IMR-90 (cell line): ENCODE measurements around the gene UBE2G1. TPM values are rescaled to one million over a fixed set of nuclear protein-coding genes. Genes with fewer than 3 reads are reported as not detected.

Experiments used
- ATAC-seq: fragments of 200-7000 bp; cut with Tn5 transposase; 2 replicates; pipeline ENCODE4 v1.9.1; 2020; ENCODE audit warnings: low read depth, mild to moderate bottlenecking, moderate library complexity
- BruUV-seq: library from RNA; stranded (reverse); fragments of 400-500 nt; replicated peaks from 2 replicates; lab custom pipeline; 2021; lab: Mats Ljungman, UMichigan
- CTCF ChIA-PET: fragments of 300-600 bp; formaldehyde crosslinking; extraction: SDS; loops from one replicate; lab custom pipeline; 2021; ENCODE audit warnings: antibody characterized with exemption; lab: Yijun Ruan, JAX
- POLR2A ChIA-PET: fragments of 300-600 bp; sonication (Branson Sonifier 250); formaldehyde crosslinking; loops from one replicate; lab custom pipeline; 2022; ENCODE audit warnings: antibody characterized with exemption; ENCODE audit not compliant: unreplicated experiment; lab: Charles Lee
- DNase-seq: peaks from one replicate; pipeline ENCODE4 v3.0.0; 2013
- H2AFZ ChIP-seq: replicated peaks from 2 replicates; pipeline ENCODE3; 2013; ENCODE audit warnings: low read length, mild to moderate bottlenecking; ENCODE audit not compliant: poor library complexity
- H2AK5ac ChIP-seq: 2 replicates; pipeline ENCODE4 v1.6.1; 2013; ENCODE audit warnings: low read depth, low read length, inconsistent platforms
- H2AK9ac ChIP-seq: replicated peaks from 2 replicates; pipeline ENCODE3; 2013; ENCODE audit warnings: mild to moderate bottlenecking, low read depth, low read length, moderate library complexity; ENCODE audit not compliant: poor library complexity
- H2BK120ac ChIP-seq: 2 replicates; pipeline ENCODE4 v1.6.1; 2013; ENCODE audit warnings: low read depth, low read length, inconsistent platforms
- H2BK15ac ChIP-seq: 3 replicates; pipeline ENCODE4 v1.6.1; 2013; ENCODE audit warnings: low read depth, low read length, inconsistent platforms
- H2BK20ac ChIP-seq: 2 replicates; pipeline ENCODE4 v1.6.1; 2013; ENCODE audit warnings: low read depth, mild to moderate bottlenecking, inconsistent platforms, low read length, moderate library complexity
- H2BK5ac ChIP-seq: 2 replicates; pipeline ENCODE4 v1.6.1; 2013; ENCODE audit warnings: mild to moderate bottlenecking, low read depth, low read length, inconsistent platforms; ENCODE audit not compliant: poor library complexity, severe bottlenecking
- H3K14ac ChIP-seq: replicated peaks from 2 replicates; pipeline ENCODE4 v1.6.1; 2013; ENCODE audit warnings: low read depth, low read length, inconsistent platforms
- H3K18ac ChIP-seq: 2 replicates; pipeline ENCODE4 v1.6.1; 2013; ENCODE audit warnings: low read depth, low read length, control low read depth
- H3K23ac ChIP-seq: 2 replicates; pipeline ENCODE4 v1.6.1; 2013; ENCODE audit warnings: low read depth, low read length, inconsistent platforms
- H3K27ac ChIP-seq: 2 replicates; pipeline ENCODE4 v1.5.1; 2013; ENCODE audit warnings: mild to moderate bottlenecking, control low read depth, low read length; ENCODE audit not compliant: insufficient read depth
- H3K27me3 ChIP-seq: 2 replicates; pipeline ENCODE4 v1.6.1; 2013; ENCODE audit warnings: low read length; ENCODE audit not compliant: control insufficient read depth, insufficient read depth
- H3K36me3 ChIP-seq: 2 replicates; pipeline ENCODE4 v1.6.1; 2013; ENCODE audit warnings: low read length, mixed read lengths; ENCODE audit not compliant: control insufficient read depth, insufficient read depth
- H3K4ac ChIP-seq: 2 replicates; pipeline ENCODE4 v1.6.1; 2013; ENCODE audit warnings: low read depth, low read length, inconsistent platforms
- H3K4me1 ChIP-seq: 2 replicates; pipeline ENCODE4 v1.6.1; 2013; ENCODE audit warnings: low read length, mixed read lengths; ENCODE audit not compliant: control insufficient read depth, insufficient read depth
- H3K4me2 ChIP-seq: 2 replicates; pipeline ENCODE4 v1.6.1; 2013; ENCODE audit warnings: low read depth, mild to moderate bottlenecking, control low read depth, low read length, moderate library complexity
- H3K4me3 ChIP-seq: 2 replicates; pipeline ENCODE4 v1.5.1; 2013; ENCODE audit warnings: low read depth, mild to moderate bottlenecking, control low read depth, low read length, moderate library complexity; ENCODE audit not compliant: insufficient read depth
- H3K56ac ChIP-seq: 2 replicates; pipeline ENCODE4 v1.6.1; 2013; ENCODE audit warnings: low read length, inconsistent platforms; ENCODE audit not compliant: insufficient read depth; ENCODE audit errors: extremely low read depth
- H3K79me1 ChIP-seq, 2 experiments: 2 replicates each; pipeline ENCODE4 v1.6.1; 2013; ENCODE audit warnings: low read length in 2 of 2, inconsistent platforms in 1 of 2, low read depth in 1 of 2
- H3K9ac ChIP-seq: 2 replicates; pipeline ENCODE4 v1.6.1; 2013; ENCODE audit warnings: low read depth, low read length, control low read depth
- H3K9me1 ChIP-seq: 2 replicates; pipeline ENCODE4 v1.6.1; 2013; ENCODE audit warnings: low read length, inconsistent platforms; ENCODE audit not compliant: insufficient read depth
- H3K9me3 ChIP-seq: 2 replicates; pipeline ENCODE4 v1.6.1; 2013; ENCODE audit warnings: low read length; ENCODE audit not compliant: control insufficient read depth, insufficient read depth
- H4K20me1 ChIP-seq: 2 replicates; pipeline ENCODE4 v1.6.1; 2013; ENCODE audit warnings: low read length, inconsistent platforms; ENCODE audit not compliant: insufficient read depth
- H4K5ac ChIP-seq: 2 replicates; pipeline ENCODE4 v1.6.1; 2013; ENCODE audit warnings: mild to moderate bottlenecking, low read depth, low read length, control low read depth
- H4K8ac ChIP-seq, 2 experiments: 2 replicates each; pipeline ENCODE4 v1.6.1; 2013; ENCODE audit warnings: low read depth in 2 of 2, low read length in 2 of 2, control low read depth in 1 of 2, inconsistent platforms in 1 of 2
- H4K91ac ChIP-seq: 2 replicates; pipeline ENCODE4 v1.6.1; 2013; ENCODE audit warnings: low read depth, low read length, inconsistent platforms; ENCODE audit not compliant: insufficient read depth
- MAFK ChIP-seq: IDR thresholded peaks from 2 replicates; pipeline ENCODE4 v1.6.1; 2012; ENCODE audit warnings: low read depth, low read length, improper control_type of control experiment
- RAD21 ChIP-seq: IDR thresholded peaks from 2 replicates; pipeline ENCODE4 v1.6.1; 2012; ENCODE audit warnings: low read length, improper control_type of control experiment
- WGBS, 2 experiments: methylation state at CpG; one replicate each; pipeline versions ENCODE4 v1.1.5 to v1.1.7; 2013; ENCODE audit warnings: missing lambda C conversion rate in 2 of 2; ENCODE audit not compliant: insufficient read length in 1 of 2; ENCODE audit errors: extremely low coverage in 2 of 2; 5-methylcytosine and 5-hydroxymethylcytosine counted together
- dilution Hi-C: fragments of 300-500 bp; cut with HindIII; formaldehyde crosslinking; loops from one replicate; pipeline ENCODE4 v1.14.3; 2018; ENCODE audit warnings: low sequenced_read_pairs; ENCODE audit not compliant: unreplicated experiment
- in situ Hi-C: fragments of 300-500 bp; cut with MboI; formaldehyde crosslinking; loops from 3 replicates; pipeline ENCODE4 v1.14.3; 2019; ENCODE audit warnings: low sequenced_read_pairs, inconsistent platforms, mixed read lengths
- intact Hi-C: fragments of 100-400 bp; cut with micrococcal nuclease; formaldehyde crosslinking; loops from 2 replicates; pipeline ENCODE4 v1.10.0; 2022
- polyA plus RNA-seq, 3 experiments: library from polyadenylated mRNA; depleted of rRNA; stranded (reverse); fragments of >200 nt; gene quantifications; 2 replicates each; pipeline ENCODE4 v1.2.3, GENCODE V29; 2012; ENCODE audit warnings: low replicate concordance in 1 of 3
- total RNA-seq: library from RNA; depleted of rRNA; stranded (reverse); fragments of >200 nt; gene quantifications from 2 replicates; pipeline ENCODE4 v1.2.3, GENCODE V29; 2012

Gene UBE2G1
- total and polyA plus RNA-seq, 2 of the 4 experiments (the other 2 are of a cell fraction): 26.3 to 26.6 TPM

- Histone ChIP-seq H4K91ac (no peak overlapping the region), H3K4ac (no peak overlapping the region), H2BK120ac (no peak overlapping the region), H3K14ac (no peak overlapping the region), H2AFZ (no peak overlapping the region), H2BK15ac (no peak overlapping the region), H4K5ac (no peak overlapping the region), H4K20me1 (peaks cover 85% of the 10 kb centered on the region), H3K23ac (no peak overlapping the region), H3K79me1 (peaks cover 3 to 45% of the 10 kb centered on the region in 2 experiments; a peak in 3 of 4 replicates), H3K27me3 (no peaks in the 10 kb centered on the region), H3K9ac (no peak overlapping the region), H3K27ac (no peak overlapping the region), H2BK5ac (no peak overlapping the region), H3K18ac (no peak overlapping the region), H3K4me2 (no peak overlapping the region), H2AK9ac (no peak overlapping the region), H4K8ac (no peak overlapping the region), H3K4me3 (no peak overlapping the region), H3K36me3 (0 out of 2 replicates have a peak, but pooled peaks cover 1% of the 10 kb centered on the region), H3K4me1 (peaks cover 2% of the 10 kb centered on the region; the same call in 1 of the 2 replicates), H3K9me3 (no peaks in the 10 kb centered on the region), H2BK20ac (no peak overlapping the region), H2AK5ac (no peak overlapping the region), H3K56ac (no peak overlapping the region), H3K9me1 (peaks cover 9% of the 10 kb centered on the region)
- 0 out of 2 replicates have a peak, but pooled peaks have one; percentile 7 for TF ChIP-seq RAD21
- no peak for TF ChIP-seq MAFK
- no TSS peak for BruUV-seq
- no peak for ATAC-seq
- DNase-seq: no peak
- in situ Hi-C loops (no loop called here), dilution Hi-C loops (no loop called here), intact Hi-C loops (loop anchor here (5.0 kb wide), 1 partner anchor 40 kb away; no protein-coding TSS in a partner anchor)
- ChIA-PET CTCF (no interaction called here), POLR2A (no interaction called here)
- WGBS, 2 experiments: no CpG with 5 or more reads among the region's 3 CpGs
Observed at GRCh38 chr17:4357030-4357628, 9.3 kb downstream of the UBE2G1 start.
